Neutrophil (primary cell): Measurements from ENCODE around the gene ERAP2.

Experiments used
- H3K27ac ChIP-seq: fragments of 200-600 bp; sonication (generic); 2 replicates; pipeline ENCODE4 v1.5.1; 2016; ENCODE audit warnings: mild to moderate bottlenecking, moderate library complexity
- H3K27me3 ChIP-seq: fragments of 200-600 bp; sonication (generic); 2 replicates; pipeline ENCODE4 v1.6.0; 2016; ENCODE audit warnings: mild to moderate bottlenecking
- H3K36me3 ChIP-seq: fragments of 200-600 bp; sonication (generic); 2 replicates; pipeline ENCODE4 v1.5.1; 2017
- H3K4me1 ChIP-seq, 2 experiments: fragments of 200-600 bp in 1 of 2; sonication (generic) in 1 of 2; 1 replicate in 1 of 2; 2 replicates in 1 of 2; pipeline versions ENCODE4 v1.5.1 to v1.6.1; 2013 to 2016; ENCODE audit warnings: low read depth in 1 of 2, low read length in 1 of 2, mild to moderate bottlenecking in 1 of 2, moderate library complexity in 1 of 2; ENCODE audit not compliant: control insufficient read depth in 1 of 2, insufficient read depth in 1 of 2
- H3K4me3 ChIP-seq, 2 experiments: fragments of 200-600 bp in 1 of 2; sonication (generic) in 1 of 2; 1 replicate in 1 of 2; 2 replicates in 1 of 2; pipeline ENCODE4 v1.5.1; 2013 to 2016; ENCODE audit warnings: low read depth in 1 of 2, low read length in 1 of 2, mild to moderate bottlenecking in 1 of 2, moderate library complexity in 1 of 2
- H3K9me3 ChIP-seq: fragments of 200-600 bp; sonication (generic); 2 replicates; pipeline ENCODE4 v1.5.1; 2016
- TF ChIP-seq, protein P1 (sequence below): fragments of 200-600 bp; sonication (generic); IDR thresholded peaks from 2 replicates; pipeline ENCODE4 v1.5.1; 2016; ENCODE audit warnings: antibody characterized with exemption

Gene ERAP2

DNA sequence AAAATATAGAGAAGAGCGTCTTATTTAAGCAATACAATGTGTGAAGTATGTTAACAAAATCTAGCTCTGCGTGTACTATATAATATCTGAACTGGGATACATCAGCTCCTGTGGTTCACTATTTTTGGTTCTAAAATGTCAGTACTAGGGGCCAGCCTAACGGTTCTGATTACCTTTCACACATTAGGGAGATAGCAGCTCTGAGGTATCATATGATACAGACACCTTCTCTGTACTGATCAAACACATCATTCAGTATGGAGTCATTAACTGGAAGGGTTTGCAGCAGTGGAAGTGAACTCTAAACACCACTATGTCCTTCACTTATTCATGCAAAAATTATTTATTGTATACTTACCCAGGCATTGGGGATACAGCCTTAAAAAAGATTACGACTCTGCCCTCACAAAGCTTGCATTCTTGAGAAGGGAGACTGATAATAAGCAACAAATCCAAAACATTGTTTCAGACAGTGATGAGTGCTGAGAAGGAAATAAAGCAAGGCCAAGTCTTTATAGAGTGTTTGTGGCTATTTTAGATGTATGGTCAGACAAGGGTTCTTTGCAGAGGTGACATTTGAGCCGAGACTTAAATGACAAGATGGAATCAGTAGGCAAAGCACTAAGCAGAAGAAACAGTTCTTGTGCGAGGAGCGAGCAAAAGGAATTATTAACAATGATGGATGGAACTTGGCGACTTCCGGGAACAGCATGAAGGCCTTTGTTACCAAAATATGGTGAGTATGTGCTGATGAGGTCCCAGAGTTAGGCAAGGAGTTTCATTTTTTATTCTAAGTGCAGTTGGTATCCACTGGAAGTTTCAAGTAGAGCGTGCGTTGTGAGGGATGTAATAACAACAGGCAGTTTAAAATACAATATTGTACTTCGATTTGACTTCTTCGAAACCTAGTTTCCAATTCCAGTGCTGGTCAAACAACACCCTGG is 57.7 kb downstream of the ERAP2 start:
- H3K4me1 ChIP-seq = peaks cover 38 to 40% of the 10 kb centered on the region in 2 experiments

DNA sequence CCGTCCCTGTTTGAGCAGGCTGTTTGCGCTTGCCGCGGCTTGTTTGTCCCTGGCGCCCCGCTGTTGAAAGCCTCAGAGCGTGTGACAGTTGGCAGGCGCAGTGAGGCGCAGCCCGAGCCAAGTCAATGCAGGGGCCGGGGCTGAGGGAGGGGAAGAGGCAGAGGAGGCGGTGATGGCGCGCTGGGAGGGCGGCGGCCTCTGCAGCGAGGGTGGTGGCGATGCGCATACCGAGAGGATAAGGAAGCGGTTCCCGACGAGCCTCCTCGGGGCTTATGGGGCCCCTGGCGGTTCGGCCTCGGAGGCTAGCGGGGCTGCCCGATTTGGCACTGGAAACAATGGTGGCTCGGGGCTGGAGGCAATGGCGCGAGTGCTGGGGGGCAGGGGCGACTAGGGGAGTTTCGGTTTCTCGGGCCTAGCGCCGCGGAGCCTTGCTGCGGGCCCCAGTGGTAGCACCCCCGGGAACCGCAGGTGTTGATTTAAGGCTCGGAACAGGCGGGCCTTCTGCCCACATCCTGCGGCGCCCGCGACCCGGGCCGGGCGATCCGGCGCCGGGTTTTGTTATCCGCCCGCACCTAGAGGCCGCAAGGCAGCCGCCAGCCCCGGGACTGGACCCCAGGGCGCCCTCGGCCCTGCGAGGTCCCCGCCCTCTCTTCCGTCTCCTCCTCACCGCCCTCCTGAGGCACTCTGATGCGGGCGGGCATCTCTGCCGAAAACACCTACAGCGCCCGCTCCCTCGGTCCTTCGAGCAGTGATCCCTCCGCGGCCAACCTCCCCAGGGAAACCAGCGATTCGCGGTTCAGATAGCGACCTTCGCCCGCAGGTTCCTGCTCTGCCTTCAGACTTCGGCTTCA is 58.6 kb downstream of the ERAP2 start:
- H3K27me3 ChIP-seq = no peaks in the 10 kb centered on the region
- peak overlapping the region; percentile 85 to 93 for H3K4me3 ChIP-seq
- no peaks in the 10 kb centered on the region for H3K9me3 ChIP-seq
- H3K4me1 ChIP-seq = peaks cover 38 to 40% of the 10 kb centered on the region in 2 experiments
- peak overlapping the region; percentile 96 for H3K27ac ChIP-seq
- no peaks in the 10 kb centered on the region for H3K36me3 ChIP-seq
- TF ChIP-seq, protein P1, sequence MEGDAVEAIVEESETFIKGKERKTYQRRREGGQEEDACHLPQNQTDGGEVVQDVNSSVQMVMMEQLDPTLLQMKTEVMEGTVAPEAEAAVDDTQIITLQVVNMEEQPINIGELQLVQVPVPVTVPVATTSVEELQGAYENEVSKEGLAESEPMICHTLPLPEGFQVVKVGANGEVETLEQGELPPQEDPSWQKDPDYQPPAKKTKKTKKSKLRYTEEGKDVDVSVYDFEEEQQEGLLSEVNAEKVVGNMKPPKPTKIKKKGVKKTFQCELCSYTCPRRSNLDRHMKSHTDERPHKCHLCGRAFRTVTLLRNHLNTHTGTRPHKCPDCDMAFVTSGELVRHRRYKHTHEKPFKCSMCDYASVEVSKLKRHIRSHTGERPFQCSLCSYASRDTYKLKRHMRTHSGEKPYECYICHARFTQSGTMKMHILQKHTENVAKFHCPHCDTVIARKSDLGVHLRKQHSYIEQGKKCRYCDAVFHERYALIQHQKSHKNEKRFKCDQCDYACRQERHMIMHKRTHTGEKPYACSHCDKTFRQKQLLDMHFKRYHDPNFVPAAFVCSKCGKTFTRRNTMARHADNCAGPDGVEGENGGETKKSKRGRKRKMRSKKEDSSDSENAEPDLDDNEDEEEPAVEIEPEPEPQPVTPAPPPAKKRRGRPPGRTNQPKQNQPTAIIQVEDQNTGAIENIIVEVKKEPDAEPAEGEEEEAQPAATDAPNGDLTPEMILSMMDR = no peak

More for the DNA sequence above, 57.7 kb downstream of the ERAP2 start:
- Histone ChIP-seq H3K4me3 (peak overlapping the region; percentile 85 to 93), H3K27ac (peak overlapping the region; percentile 96), H3K27me3 (no peaks in the 10 kb centered on the region), H3K36me3 (no peaks in the 10 kb centered on the region), H3K9me3 (no peaks in the 10 kb centered on the region)
- TF ChIP-seq, protein P1 = no peak

DNA sequence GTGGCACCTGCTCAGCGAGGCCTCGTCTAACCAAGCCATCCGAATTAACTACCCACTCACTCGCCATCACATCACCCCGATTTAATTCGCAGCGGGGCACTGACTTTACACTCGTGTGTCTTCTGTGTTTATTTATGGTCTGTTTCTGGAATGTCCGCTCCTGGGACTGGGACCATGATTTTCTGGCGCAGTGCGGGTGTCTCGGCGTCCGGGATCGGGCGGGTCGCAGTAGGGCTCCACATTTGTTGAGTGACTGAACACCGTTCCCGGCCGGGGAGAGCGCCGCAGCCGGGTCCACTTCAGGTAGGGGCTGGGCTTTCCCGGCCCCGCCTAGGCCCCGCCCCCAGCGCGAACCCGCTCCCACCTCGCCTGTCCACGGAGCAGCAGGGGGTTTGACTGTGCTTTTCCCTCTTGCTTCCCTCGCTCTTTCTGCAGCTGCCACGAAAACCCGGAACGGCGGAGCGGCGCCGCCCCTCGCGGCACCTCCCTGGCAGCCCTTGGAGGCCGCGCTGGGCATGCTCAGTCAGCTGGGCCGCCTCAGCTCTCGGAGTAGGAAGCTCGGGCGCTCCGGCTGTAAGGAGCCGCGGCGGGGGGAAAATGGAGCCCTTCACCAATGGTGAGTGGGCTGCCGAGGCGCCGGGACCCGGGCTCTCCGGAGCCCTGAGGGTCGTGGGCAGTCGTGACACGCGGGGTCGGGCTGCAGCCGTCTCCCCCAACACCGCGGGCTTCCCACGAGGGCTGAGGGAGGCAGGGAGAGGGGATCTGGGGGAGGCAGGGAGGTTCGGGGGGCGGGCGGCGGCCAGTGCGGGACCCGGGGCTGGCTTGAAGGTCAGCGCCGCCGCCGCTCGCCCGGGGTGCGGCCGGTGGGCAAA is 59.5 kb downstream of the ERAP2 start, which contains the start of gene LNPEP:
TSS of gene LNPEP (plus strand) at position 522 of the 872 bp plus-strand sequence. CDS start at position 598, 76 bp downstream.
- no peaks in the 10 kb centered on the region for H3K9me3 ChIP-seq
- TF ChIP-seq, protein P1 = peak; percentile 2
- no peaks in the 10 kb centered on the region for H3K27me3 ChIP-seq
- peaks cover 38 to 44% of the 10 kb centered on the region in 2 experiments for H3K4me1 ChIP-seq
- no peaks in the 10 kb centered on the region for H3K36me3 ChIP-seq
- H3K27ac ChIP-seq = peak within 1 kb of the TSS; percentile 96
- H3K4me3 ChIP-seq = peak within 1 kb of the TSS; percentile 85 to 93

DNA sequence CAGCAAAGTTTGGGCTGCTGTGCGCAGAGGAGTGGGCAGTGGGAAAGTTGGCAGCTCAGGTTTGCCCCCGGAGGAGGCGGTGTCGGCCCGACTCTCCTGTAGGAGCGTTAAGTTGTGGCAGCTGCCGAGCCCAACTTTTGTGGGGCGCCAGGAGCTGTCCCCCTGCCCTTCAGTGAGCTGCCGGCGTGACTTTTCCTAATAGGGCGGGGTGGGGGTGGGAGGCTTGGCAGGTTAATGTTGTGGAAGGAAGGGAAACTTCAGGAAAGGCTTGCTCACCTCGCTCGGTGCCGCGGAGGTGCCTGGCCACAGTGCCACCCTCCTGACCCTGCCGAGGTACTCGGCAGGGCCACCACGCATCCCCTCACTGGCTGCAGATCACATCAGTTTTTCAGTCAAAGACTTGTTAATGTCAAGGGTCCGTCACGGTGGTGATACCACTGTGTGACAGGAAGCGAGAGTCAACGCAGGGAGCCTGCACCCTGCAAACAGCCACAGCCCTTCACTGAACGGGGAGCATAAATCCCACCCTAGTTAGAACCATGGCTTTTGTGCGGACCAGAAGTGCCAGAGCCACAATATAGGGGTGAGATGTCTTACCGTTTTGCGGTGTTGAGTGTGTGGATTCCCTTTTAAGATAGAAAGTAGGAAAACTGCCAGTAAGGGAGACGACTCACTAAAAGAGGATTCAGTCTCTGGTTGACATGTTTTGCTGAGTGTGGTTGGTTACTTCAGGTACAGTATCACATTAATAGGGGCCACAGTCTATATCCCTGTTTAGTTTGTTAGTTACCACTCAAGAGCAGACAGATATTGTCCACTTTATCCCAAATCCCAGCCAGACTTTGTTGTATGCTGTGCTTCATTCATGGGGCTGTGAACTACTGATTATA is 60.4 kb downstream of the ERAP2 start:
- no peaks in the 10 kb centered on the region for H3K27me3 ChIP-seq
- no peaks in the 10 kb centered on the region for H3K36me3 ChIP-seq
- H3K27ac ChIP-seq = peak overlapping the region; percentile 96
- H3K4me3 ChIP-seq = peak overlapping the region; percentile 85 to 93
- H3K9me3 ChIP-seq = no peaks in the 10 kb centered on the region
- H3K4me1 ChIP-seq = peaks cover 38 to 44% of the 10 kb centered on the region in 2 experiments
- TF ChIP-seq, protein P1 = no peak
